GM19467 (cell line): ENCODE results near the gene TTC34.

ENCODE experiments used
- ATAC-seq: cut with Tn5 transposase; IDR thresholded peaks from one replicate; pipeline ENCODE4 v1.9.1; 2021; ENCODE audit warnings: mild to moderate bottlenecking, moderate library complexity; ENCODE audit not compliant: unreplicated experiment

Gene TTC34, protein sequence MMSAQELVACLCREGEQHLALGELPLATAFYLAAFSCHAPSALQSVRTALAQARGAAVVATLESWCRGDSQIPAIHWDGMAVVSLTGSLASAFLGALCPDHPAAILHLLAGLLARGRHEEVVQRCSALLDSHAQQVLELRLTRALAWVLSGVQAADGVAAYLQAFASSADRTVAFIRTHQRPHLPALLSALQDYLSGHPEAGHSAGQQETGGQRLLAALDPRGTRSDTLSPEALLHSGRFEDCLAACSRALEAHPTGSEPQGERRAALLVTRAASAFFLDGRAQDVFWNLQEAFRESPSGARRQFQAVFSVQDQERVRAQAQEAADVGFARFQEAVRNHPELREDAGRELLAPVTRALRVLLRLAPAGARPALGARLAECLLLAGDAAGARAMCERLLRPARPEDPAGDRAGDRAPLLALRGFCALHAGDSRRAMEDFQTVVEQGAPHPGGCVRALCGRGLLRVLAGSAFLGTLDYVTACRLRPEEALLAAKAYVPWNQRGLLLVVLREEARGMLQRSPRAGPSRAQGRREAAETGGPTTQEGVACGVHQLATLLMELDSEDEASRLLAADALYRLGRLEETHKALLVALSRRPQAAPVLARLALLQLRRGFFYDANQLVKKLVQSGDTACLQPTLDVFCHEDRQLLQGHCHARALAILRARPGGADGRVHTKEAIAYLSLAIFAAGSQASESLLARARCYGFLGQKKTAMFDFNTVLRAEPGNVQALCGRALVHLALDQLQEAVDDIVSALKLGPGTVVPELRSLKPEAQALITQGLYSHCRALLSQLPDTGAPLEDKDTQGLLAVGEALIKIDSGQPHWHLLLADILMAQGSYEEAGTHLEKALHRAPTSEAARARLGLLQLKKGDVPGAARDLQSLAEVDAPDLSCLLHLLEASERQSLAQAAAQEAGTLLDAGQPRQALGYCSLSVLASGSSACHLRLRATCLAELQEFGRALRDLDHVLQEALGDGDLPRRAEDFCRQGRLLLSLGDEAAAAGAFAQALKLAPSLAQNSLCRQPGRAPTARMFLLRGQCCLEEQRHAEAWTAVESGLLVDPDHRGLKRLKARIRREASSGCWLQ

DNA sequence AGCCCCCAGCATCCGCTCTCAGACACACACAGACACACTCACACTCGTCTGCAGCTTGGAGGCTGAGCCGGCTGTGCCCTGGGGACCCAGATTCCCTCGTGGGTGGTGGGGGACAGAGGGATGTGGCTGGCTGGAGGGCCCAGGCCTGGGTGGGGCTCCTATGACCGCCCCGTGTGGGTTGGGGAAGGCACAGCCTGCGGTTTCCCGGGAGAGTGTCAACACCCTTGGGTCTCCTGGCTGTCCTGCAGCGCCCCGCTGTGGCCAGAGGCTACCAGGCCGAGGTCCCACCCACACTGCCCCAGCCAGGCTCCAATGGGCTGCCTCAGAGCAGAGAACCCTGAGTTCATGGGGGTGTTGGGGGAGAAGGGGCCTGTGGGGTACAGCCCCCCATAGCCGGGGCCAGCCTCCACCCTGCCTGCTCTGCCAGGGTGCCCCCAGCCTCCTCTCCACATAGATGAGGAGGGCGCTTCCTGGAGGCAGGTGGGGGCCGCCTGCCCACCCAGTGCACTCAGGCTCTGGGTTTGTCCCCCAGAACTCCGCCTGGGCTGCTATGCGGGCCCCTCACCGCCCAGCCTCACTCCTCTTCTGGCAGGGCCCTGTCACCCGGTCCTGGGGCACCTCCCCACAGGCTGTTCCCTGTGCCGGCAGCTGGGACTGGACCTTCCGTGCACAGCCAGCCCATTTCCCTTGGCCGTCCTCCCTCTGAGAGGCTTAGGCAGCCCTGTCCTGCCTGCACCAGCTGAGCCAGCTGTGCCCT, at the start of gene TTC34:
Gene TTC34 (minus strand): TSS at position 159 of the 757 bp plus-strand sequence. CDS start 866 bp downstream, outside the sequence.
- no peak for ATAC-seq

DNA sequence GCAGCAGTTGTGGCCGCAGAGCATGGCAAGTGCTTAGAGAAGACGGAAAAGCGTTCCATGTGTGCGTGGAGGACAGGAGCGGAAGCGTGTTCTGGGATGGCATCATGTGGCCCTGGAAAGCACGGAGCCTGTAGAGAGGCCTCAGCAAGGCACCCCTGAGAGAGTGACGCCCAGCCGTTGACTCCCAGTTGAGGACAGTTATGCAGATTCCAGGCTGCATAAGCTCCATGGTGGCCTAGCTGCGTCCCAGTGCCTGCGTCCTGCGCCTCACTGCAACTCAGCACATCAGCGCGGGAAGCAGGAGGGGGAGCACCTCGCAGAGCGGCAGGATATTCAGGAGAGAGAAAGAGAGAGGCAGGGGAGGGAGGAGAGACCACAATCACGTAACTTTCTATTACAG, 49.0 kb upstream of the TTC34 start:
- no peak for ATAC-seq

DNA sequence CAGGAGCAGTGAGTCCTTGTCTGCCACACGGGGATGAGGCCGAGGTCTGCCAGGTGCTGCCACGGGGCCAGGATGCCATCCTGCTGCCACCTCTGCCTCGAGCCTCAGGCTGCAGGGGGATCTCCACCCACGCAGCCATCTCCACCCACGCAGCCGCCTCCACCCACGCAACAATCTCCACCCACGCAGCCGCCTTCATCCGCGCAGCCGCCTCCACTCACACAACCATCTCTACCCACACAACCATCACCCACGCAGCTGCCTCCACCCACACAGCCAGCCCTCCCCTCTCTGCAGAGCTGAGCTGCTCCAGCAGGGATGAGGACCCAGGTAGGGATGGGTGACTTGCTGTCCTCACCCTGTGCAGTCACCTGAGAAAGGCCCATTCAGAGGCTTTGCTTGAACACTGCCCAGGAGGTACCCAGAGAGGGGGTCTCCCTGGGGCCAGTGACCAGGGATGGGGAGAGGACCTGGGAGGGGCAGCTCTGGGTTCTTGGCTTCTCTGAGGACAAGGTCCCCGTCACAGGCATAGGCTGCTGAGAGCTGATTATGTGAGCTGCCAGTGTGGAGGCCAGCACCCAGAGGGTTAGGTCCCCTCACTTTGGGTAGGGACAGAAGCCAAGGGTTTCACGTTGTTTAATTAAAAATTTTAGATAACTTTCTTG, 46.6 kb upstream of the TTC34 start:
- no peak for ATAC-seq

DNA sequence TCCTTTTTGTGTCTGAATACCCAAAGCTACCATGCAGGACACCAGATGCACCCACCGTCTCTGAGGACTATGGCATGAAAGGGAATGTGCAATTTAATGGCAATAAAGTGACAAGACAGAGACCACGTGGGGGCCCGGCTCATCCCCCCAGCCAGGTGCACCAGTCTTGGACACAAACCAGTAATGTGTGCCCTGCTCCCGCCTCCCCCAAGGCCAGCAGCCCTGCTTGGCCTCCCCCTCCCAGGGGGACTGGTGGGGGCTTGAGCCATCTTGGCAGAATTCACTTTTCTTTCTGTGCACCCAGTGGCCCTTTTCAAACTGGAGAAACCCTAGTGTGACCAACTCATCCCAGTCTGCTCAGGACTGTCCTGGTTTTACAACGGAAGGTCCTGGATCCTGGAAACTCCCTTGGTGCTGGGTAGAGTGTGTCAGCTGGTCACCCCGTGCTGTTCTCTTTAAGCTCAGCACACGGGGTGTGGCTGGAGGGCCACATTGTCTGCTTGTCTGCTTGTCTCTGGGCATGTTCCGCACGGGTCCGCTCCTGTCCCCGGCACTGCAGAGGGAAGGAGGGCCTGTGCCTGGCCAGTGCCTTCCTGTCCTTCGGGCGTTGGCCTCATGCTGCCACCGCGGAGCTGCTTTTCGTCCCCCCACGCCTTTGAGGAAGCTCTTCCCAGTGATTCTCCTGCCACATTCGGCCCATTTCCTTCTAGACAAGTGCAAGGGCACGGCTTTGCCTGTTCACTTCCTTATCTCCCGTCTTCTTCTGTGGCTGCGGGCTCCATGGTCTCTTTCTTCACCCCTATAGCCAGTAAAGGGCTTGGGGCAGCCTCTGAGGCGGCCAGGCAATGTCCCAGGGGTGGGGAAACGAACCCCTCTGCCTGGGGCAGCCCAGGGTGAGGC, 45.8 kb upstream of the TTC34 start:
- ATAC-seq: no peak

DNA sequence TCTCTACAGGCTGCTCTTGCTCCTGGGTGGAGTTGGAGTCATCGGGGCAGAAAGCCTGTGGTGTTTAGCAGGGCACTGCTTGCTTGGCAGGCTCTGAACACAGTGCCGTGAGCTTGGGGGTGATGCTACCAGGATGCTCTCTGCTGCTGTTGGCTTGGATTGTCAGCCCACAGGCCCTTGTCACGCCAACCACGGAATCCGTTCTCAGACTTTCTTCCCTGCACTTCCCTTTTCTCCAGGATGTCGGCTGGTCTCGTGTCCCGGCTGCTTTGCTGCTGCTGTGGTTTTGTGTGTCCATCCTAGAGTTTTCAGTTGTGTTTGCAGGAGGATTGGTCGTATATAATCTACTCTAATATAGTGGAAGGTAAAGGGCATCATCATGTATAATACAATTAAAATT, 44.4 kb upstream of the TTC34 start:
- no peak for ATAC-seq

DNA sequence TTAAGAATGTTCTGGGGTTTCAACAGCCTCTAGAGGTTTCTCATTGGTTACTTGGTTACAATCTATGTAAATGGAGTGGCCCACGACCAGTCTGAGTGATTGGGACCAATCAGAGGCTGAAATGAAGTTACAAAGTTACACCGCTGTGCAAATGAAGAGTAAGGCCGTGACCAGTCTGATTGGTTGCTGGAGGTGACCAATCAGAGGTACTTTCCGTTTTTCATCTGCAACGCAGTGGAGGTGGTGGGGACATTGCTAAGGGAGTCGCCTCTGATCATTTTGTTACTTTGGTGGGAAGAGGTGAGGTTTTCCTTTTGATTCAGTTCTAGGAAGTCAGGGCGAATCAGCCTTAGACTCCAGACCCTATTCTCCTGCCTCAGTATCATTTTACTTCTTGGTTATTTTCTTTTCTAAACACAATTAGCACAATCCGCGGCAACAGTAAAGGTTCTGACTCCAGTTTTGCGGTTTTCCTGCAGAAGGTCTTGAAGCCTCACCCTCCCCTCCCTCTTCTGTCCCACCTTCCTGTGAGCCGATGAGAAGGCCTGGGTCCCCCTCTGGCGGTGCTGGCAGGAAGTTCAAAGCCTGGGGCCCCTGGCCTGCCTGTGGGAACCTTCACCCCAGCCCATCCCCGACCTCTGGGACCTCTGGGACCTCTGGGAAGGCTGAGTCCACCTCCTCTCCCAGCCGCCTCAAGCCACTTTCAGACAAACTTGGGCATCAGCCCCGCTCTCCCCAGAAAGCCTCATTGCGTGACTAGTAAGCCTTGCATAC, 38.7 kb upstream of the TTC34 start:
- no peak for ATAC-seq

DNA sequence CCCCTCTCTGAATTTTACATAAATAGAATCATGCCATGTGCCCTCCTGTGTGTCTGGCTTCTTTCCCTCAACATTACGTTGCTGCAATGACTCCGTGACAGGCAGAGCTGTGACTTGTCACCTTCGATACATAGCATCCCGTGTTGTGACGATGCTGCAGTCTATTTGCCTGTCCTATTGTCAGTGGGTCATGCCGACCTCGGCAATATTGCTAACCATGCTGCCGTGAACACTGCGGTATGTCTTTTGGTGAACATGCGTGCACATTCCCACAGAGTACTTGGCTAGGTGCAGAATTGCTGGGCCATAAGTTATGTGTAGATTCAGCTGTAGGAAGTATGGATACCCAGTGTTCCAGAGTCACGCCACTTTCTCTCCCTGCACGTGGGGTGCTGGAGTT, 36.3 kb upstream of the TTC34 start:
- ATAC-seq: no peak

DNA sequence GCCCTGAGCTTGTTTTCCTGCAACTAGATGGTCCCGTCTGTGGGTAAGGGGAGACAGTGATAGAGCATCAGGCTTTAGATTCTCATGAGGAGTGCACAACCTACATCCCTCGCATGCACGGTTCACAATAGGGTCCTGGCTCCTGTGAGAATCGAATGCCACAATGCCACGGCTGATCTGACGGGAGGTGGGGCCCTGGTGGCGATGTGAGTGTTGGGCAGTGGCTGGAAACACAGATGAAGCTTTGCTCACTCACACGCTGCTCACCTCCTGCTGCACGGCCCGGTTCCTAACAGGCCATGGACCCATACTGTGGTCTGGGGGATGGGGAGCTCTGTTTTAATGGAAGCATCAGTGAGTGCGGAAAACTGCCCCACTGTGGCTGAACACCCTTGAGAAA, 35.8 kb upstream of the TTC34 start:
- no peak for ATAC-seq

DNA sequence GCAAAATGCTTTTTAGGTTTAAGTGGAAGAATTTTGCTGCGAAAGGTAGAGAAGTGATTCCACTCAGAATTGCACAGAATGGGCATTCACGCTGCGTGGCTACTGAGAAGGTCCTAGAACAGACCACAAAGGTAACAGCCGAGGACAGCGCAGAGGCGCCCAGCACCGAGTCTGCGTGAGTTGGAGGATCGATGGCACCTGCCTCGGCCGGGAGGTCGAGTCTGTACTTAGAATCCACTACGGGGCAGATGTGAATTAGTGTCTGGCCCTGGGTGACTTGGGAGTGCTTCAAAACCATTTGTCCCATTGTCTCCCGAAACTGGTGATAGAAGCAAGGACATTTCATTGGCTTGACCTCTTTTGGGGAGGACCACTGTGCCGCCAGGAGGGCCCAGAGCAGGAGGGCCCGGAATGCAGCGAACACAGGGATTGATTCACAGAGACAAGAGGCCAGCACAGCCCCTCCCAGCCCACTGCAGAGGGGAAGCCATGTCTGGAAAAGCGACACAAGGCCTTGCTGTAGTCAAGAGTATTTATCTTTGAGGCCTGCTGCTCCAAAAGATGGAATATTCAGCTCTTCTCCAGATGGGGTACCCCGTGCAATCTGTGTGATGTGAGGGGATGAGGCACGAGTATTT, 35.0 kb upstream of the TTC34 start:
- ATAC-seq: no peak

DNA sequence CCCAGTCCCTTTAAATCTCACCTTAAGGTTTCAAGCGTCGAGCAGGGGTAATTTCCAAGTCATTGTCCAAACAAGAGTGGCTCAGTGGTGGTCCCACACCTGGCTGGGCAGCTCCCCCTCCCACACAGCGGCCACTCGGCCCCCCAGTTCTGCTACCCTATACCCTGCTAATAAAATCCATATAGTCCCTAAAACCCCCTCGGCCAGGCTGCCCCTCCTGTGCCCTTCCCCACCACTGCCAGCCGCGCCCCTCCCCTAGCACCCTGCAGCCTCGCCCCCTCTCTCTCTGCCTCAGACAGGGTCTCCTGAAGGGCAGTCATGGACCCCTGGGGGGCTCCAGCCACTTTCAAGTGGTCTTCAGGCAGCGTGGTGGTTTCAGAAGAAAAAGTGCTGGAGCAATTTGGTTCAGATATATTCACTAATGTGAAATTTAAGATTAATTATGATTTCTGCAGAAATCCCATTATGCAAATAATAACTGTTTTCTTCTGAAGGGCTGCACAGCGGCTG, 34.2 kb upstream of the TTC34 start:
- no peak for ATAC-seq

DNA sequence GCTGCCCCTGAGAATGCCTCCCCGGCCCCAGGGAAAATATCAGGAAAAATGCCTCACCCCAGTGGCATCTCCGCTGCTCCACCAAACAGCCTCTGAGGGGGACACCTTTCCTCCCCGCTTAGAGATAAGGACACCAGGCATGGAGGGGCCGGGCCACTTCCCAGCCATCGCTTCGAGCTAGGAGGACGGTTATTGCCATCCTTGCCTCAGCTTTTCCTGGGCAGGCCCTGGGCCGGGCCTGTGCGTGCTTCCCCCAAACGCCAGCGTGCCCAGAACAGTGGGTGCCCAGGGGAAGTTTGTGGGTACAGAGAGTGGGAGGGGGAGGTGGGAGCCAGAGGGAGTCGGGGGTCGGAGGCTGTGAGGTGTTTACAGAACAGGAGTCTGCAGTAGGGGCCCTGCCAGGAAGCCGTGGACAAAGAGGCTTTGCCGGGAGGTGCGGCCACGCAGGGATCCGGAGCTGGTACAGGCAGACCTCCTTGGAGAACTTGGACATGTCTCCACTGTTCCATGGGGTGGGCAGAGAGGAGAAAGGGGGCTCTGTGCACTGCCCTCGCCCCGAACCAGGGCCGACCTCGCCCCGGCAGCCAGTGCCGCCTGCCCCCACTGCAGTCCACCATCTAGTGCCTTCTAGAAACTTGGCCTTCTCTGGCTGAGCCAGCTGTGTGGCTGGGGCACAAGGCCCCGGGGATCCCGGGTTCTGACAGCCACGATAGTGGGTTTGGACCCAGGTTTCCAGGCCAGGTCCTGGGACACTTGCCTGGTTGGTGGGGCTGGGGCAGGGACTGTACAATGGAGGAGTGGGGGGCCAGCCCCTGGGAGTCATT, 33.5 kb upstream of the TTC34 start:
- no peak for ATAC-seq

DNA sequence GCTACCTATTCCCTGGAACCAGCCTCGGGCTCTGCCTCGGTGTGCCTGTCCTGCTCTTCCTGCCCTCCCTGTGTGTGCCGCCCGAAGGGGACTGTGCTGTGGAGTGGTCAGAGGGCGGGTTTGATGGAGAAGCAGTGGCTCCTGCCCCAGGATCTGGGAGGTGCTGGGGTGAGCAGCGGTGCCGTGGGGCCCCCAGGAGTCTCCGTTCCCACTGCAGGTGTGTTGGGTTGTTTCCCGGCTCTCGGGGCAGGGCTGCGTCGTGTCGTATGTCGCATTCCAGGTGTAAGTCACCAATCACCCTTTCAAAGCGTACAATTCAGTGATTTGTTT, 32.6 kb upstream of the TTC34 start:
- no peak for ATAC-seq

DNA sequence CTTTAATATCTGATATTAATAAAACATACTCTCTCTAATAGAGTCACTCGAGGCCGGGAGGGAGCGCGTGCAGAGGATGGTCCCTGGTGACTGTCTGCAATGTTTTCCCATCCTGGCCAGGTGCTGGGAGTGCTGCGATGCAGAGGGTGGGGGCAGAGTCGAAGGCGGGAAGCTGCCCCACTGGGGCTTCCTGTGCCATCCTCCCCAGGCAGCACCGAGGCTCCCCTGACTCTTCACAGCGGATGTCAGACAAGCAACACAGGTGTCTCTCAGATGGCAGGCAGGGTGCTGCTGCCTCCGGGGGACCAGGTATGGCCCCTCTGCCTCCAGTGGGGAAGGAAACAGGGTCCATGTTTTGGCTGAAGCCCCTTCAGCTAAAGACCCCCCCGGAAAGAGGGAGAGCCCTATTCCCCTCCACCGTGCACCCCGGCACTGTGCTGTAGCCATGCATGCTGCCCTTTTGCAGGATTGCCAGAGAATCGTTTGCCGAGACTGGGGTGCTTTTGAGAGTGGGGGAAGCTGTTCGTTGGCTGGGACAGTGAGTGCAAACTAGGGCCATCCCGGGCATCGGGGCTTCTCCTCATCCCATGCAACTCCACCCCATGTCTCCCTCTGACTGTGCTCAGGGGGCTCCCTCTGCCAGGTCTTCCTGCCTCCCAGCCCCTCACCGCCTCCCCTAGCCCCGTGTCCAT, 32.1 kb upstream of the TTC34 start:
- no peak for ATAC-seq

DNA sequence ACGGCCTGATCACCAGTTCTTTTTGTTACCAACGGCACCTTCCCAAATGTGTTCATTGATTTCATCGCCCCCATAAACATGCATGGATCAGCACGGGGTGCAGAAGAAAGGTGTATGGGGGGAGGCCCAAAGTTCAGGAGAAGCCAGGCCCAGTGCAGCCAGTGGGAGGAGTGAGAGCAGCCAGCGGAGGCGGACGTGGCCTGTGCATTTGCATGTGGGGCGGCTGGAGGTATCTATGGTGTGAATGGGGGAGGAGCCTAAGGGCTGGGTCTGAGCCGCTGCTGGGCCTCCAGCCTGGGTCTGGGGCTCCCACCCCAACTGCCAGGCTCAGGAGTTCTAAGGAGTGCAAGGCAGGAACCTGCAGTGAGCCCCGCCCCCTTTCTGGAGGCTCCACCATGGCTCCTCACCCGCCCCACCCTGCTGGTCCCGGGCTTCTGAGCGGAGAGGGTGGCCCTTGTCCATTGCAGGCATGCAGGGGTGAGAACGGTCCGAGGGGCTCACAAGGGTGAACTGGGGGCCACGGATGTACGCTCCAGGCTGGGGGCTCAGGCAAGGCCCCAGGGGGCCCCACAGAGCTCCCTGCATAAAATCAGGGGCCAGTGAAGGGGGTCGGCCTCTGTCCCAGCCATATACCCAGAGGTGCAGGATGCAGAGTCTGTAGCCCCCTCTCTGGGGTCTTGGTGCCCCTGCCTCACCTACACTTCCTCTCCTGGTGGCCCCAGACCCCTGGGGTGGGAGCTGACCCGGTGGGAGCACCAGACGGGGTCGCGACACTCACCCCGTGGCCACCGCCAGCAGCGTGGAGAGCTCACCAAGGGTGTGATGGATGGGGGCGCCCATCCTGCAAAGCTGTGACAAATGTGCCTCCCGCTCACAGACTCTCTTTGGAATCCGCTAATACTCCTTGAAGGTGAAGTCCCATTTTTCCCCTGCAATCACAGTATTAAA, 31.3 kb upstream of the TTC34 start:
- no peak for ATAC-seq

DNA sequence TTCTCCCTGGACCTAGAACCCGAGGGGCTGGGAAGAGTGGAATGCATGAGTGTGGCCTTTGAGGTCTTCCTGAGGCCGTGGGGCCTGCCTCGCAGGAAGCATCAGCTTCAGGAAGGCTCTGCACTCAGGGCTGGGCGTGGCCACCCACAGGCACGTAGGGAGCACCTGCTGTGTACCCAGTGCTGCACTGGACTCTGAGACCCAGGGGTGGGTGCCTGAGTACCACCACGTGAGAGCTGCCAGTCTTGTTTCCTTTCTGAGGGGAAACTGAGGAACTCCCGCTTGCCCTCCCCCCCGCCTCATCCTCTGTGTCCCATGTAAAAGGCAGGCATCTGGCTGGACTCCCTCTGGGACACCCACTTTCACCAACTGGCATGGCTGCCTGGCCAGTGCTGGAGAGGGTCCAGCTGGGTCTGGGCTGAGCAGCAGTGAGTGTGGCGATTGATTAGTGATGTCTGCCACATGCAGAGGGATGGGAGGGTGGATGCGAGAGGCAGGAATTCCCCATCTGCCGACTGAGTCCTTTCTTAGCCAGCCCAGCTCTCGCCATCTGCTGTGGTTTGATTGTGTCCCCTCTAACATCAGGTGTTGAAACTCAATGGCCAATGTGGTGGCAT, 30.2 kb upstream of the TTC34 start:
- ATAC-seq: no peak
